IMR-90 (cell line): ENCODE data around the gene HHLA2. TPM values are rescaled to one million over a fixed set of nuclear protein-coding genes. Genes with fewer than 3 reads are reported as not detected.
"Not testable (repeated sequence)": the region's sequence is repeated elsewhere in the genome, so short reads cannot be mapped to it uniquely, and the experiment has no call there.

ENCODE experiments used
- ATAC-seq: fragments of 200-7000 bp; cut with Tn5 transposase; 2 replicates; pipeline ENCODE4 v1.9.1; 2020; ENCODE audit warnings: low read depth, mild to moderate bottlenecking, moderate library complexity
- BruUV-seq: library from RNA; stranded (reverse); fragments of 400-500 nt; replicated peaks from 2 replicates; lab custom pipeline; 2021; lab: Mats Ljungman, UMichigan
- CTCF ChIA-PET: fragments of 300-600 bp; formaldehyde crosslinking; extraction: SDS; loops from one replicate; lab custom pipeline; 2021; ENCODE audit warnings: antibody characterized with exemption; lab: Yijun Ruan, JAX
- POLR2A ChIA-PET: fragments of 300-600 bp; sonication (Branson Sonifier 250); formaldehyde crosslinking; loops from one replicate; lab custom pipeline; 2022; ENCODE audit warnings: antibody characterized with exemption; ENCODE audit not compliant: unreplicated experiment; lab: Charles Lee
- DNase-seq: peaks from one replicate; pipeline ENCODE4 v3.0.0; 2013
- H2AFZ ChIP-seq: replicated peaks from 2 replicates; pipeline ENCODE3; 2013; ENCODE audit warnings: low read length, mild to moderate bottlenecking; ENCODE audit not compliant: poor library complexity
- H2AK5ac ChIP-seq: 2 replicates; pipeline ENCODE4 v1.6.1; 2013; ENCODE audit warnings: low read depth, low read length, inconsistent platforms
- H2AK9ac ChIP-seq: replicated peaks from 2 replicates; pipeline ENCODE3; 2013; ENCODE audit warnings: mild to moderate bottlenecking, low read depth, low read length, moderate library complexity; ENCODE audit not compliant: poor library complexity
- H2BK120ac ChIP-seq: 2 replicates; pipeline ENCODE4 v1.6.1; 2013; ENCODE audit warnings: low read depth, low read length, inconsistent platforms
- H2BK15ac ChIP-seq: 3 replicates; pipeline ENCODE4 v1.6.1; 2013; ENCODE audit warnings: low read depth, low read length, inconsistent platforms
- H2BK20ac ChIP-seq: 2 replicates; pipeline ENCODE4 v1.6.1; 2013; ENCODE audit warnings: low read depth, mild to moderate bottlenecking, inconsistent platforms, low read length, moderate library complexity
- H2BK5ac ChIP-seq: 2 replicates; pipeline ENCODE4 v1.6.1; 2013; ENCODE audit warnings: mild to moderate bottlenecking, low read depth, low read length, inconsistent platforms; ENCODE audit not compliant: poor library complexity, severe bottlenecking
- H3K14ac ChIP-seq: replicated peaks from 2 replicates; pipeline ENCODE4 v1.6.1; 2013; ENCODE audit warnings: low read depth, low read length, inconsistent platforms
- H3K18ac ChIP-seq: 2 replicates; pipeline ENCODE4 v1.6.1; 2013; ENCODE audit warnings: low read depth, low read length, control low read depth
- H3K23ac ChIP-seq: 2 replicates; pipeline ENCODE4 v1.6.1; 2013; ENCODE audit warnings: low read depth, low read length, inconsistent platforms
- H3K27ac ChIP-seq: 2 replicates; pipeline ENCODE4 v1.5.1; 2013; ENCODE audit warnings: mild to moderate bottlenecking, control low read depth, low read length; ENCODE audit not compliant: insufficient read depth
- H3K27me3 ChIP-seq: 2 replicates; pipeline ENCODE4 v1.6.1; 2013; ENCODE audit warnings: low read length; ENCODE audit not compliant: control insufficient read depth, insufficient read depth
- H3K36me3 ChIP-seq: 2 replicates; pipeline ENCODE4 v1.6.1; 2013; ENCODE audit warnings: low read length, mixed read lengths; ENCODE audit not compliant: control insufficient read depth, insufficient read depth
- H3K4ac ChIP-seq: 2 replicates; pipeline ENCODE4 v1.6.1; 2013; ENCODE audit warnings: low read depth, low read length, inconsistent platforms
- H3K4me1 ChIP-seq: 2 replicates; pipeline ENCODE4 v1.6.1; 2013; ENCODE audit warnings: low read length, mixed read lengths; ENCODE audit not compliant: control insufficient read depth, insufficient read depth
- H3K4me2 ChIP-seq: 2 replicates; pipeline ENCODE4 v1.6.1; 2013; ENCODE audit warnings: low read depth, mild to moderate bottlenecking, control low read depth, low read length, moderate library complexity
- H3K4me3 ChIP-seq: 2 replicates; pipeline ENCODE4 v1.5.1; 2013; ENCODE audit warnings: low read depth, mild to moderate bottlenecking, control low read depth, low read length, moderate library complexity; ENCODE audit not compliant: insufficient read depth
- H3K56ac ChIP-seq: 2 replicates; pipeline ENCODE4 v1.6.1; 2013; ENCODE audit warnings: low read length, inconsistent platforms; ENCODE audit not compliant: insufficient read depth; ENCODE audit errors: extremely low read depth
- H3K79me1 ChIP-seq, 2 experiments: 2 replicates each; pipeline ENCODE4 v1.6.1; 2013; ENCODE audit warnings: low read length in 2 of 2, inconsistent platforms in 1 of 2, low read depth in 1 of 2
- H3K9ac ChIP-seq: 2 replicates; pipeline ENCODE4 v1.6.1; 2013; ENCODE audit warnings: low read depth, low read length, control low read depth
- H3K9me1 ChIP-seq: 2 replicates; pipeline ENCODE4 v1.6.1; 2013; ENCODE audit warnings: low read length, inconsistent platforms; ENCODE audit not compliant: insufficient read depth
- H3K9me3 ChIP-seq: 2 replicates; pipeline ENCODE4 v1.6.1; 2013; ENCODE audit warnings: low read length; ENCODE audit not compliant: control insufficient read depth, insufficient read depth
- H4K20me1 ChIP-seq: 2 replicates; pipeline ENCODE4 v1.6.1; 2013; ENCODE audit warnings: low read length, inconsistent platforms; ENCODE audit not compliant: insufficient read depth
- H4K5ac ChIP-seq: 2 replicates; pipeline ENCODE4 v1.6.1; 2013; ENCODE audit warnings: mild to moderate bottlenecking, low read depth, low read length, control low read depth
- H4K8ac ChIP-seq, 2 experiments: 2 replicates each; pipeline ENCODE4 v1.6.1; 2013; ENCODE audit warnings: low read depth in 2 of 2, low read length in 2 of 2, control low read depth in 1 of 2, inconsistent platforms in 1 of 2
- H4K91ac ChIP-seq: 2 replicates; pipeline ENCODE4 v1.6.1; 2013; ENCODE audit warnings: low read depth, low read length, inconsistent platforms; ENCODE audit not compliant: insufficient read depth
- BHLHE40 ChIP-seq: fragments of 150-350 bp; IDR thresholded peaks from 2 replicates; pipeline ENCODE4 v1.6.1; 2016; ENCODE audit warnings: mild to moderate bottlenecking, low read depth, low read length
- CHD1 ChIP-seq: IDR thresholded peaks from 2 replicates; pipeline ENCODE4 v1.6.1; 2012; ENCODE audit warnings: low read depth, low read length, improper control_type of control experiment
- ELK1 ChIP-seq: fragments of 150-350 bp; IDR thresholded peaks from 2 replicates; pipeline ENCODE4 v1.6.1; 2016; ENCODE audit warnings: low read depth, mild to moderate bottlenecking, low read length, moderate library complexity, borderline replicate concordance
- MAFK ChIP-seq: IDR thresholded peaks from 2 replicates; pipeline ENCODE4 v1.6.1; 2012; ENCODE audit warnings: low read depth, low read length, improper control_type of control experiment
- SMC3 ChIP-seq: fragments of 150-350 bp; IDR thresholded peaks from 2 replicates; pipeline ENCODE4 v1.6.1; 2016; ENCODE audit warnings: low read depth, mild to moderate bottlenecking, antibody characterized with exemption, low read length, moderate library complexity
- WGBS, 2 experiments: methylation state at CpG; one replicate each; pipeline versions ENCODE4 v1.1.5 to v1.1.7; 2013; ENCODE audit warnings: missing lambda C conversion rate in 2 of 2; ENCODE audit not compliant: insufficient read length in 1 of 2; ENCODE audit errors: extremely low coverage in 2 of 2; 5-methylcytosine and 5-hydroxymethylcytosine counted together
- dilution Hi-C: fragments of 300-500 bp; cut with HindIII; formaldehyde crosslinking; loops from one replicate; pipeline ENCODE4 v1.14.3; 2018; ENCODE audit warnings: low sequenced_read_pairs; ENCODE audit not compliant: unreplicated experiment
- in situ Hi-C: fragments of 300-500 bp; cut with MboI; formaldehyde crosslinking; loops from 3 replicates; pipeline ENCODE4 v1.14.3; 2019; ENCODE audit warnings: low sequenced_read_pairs, inconsistent platforms, mixed read lengths
- intact Hi-C: fragments of 100-400 bp; cut with micrococcal nuclease; formaldehyde crosslinking; loops from 2 replicates; pipeline ENCODE4 v1.10.0; 2022
- polyA plus RNA-seq, 3 experiments: library from polyadenylated mRNA; depleted of rRNA; stranded (reverse); fragments of >200 nt; gene quantifications; 2 replicates each; pipeline ENCODE4 v1.2.3, GENCODE V29; 2012; ENCODE audit warnings: low replicate concordance in 1 of 3
- total RNA-seq: library from RNA; depleted of rRNA; stranded (reverse); fragments of >200 nt; gene quantifications from 2 replicates; pipeline ENCODE4 v1.2.3, GENCODE V29; 2012
- TF ChIP-seq, protein P1 (sequence below): conservative IDR thresholded peaks from 2 replicates; pipeline ENCODE4 v1.5.1; 2012; ENCODE audit warnings: mild to moderate bottlenecking, low read depth, low read length, improper control_type of control experiment

The HHLA2 gene
- total and polyA plus RNA-seq, 2 of the 4 experiments (the other 2 are of a cell fraction): not detected

GRCh38 chr3:108271626-108272025 is 24.7 kb upstream of the HHLA2 start:
- Histone ChIP-seq H4K20me1 (no peaks in the 10 kb centered on the region), H3K9me1 (no peaks in the 10 kb centered on the region), H3K4me2 (no peak overlapping the region), H3K27me3 (no peaks in the 10 kb centered on the region; the same call in 1 of the 2 replicates), H2BK20ac (no peak overlapping the region), H3K4ac (no peak overlapping the region), H2BK5ac (no peak overlapping the region), H3K4me1 (no peaks in the 10 kb centered on the region), H4K5ac (no peak overlapping the region), H3K9me3 (no peaks in the 10 kb centered on the region), H3K27ac (no peak overlapping the region), H3K9ac (no peak overlapping the region), H2AK9ac (no peak overlapping the region), H2BK15ac (no peak overlapping the region), H3K14ac (no peak overlapping the region), H3K56ac (no peak overlapping the region), H3K36me3 (no peaks in the 10 kb centered on the region), H4K8ac (no peak overlapping the region), H2AFZ (no peak overlapping the region), H3K79me1 (no peaks in the 10 kb centered on the region), H4K91ac (no peak overlapping the region), H3K18ac (no peak overlapping the region), H3K23ac (no peak overlapping the region), H2BK120ac (no peak overlapping the region), H2AK5ac (no peak overlapping the region), H3K4me3 (no peak overlapping the region)
- ATAC-seq: no peak
- POLR2A ChIA-PET: no interaction called here
- dilution Hi-C loops (no loop called here), in situ Hi-C loops (no loop called here), intact Hi-C loops (no loop called here)
- TF ChIP-seq ELK1 (no peak), MAFK (no peak), SMC3 (no peak), CHD1 (no peak), BHLHE40 (no peak)
- TF ChIP-seq, protein P1, sequence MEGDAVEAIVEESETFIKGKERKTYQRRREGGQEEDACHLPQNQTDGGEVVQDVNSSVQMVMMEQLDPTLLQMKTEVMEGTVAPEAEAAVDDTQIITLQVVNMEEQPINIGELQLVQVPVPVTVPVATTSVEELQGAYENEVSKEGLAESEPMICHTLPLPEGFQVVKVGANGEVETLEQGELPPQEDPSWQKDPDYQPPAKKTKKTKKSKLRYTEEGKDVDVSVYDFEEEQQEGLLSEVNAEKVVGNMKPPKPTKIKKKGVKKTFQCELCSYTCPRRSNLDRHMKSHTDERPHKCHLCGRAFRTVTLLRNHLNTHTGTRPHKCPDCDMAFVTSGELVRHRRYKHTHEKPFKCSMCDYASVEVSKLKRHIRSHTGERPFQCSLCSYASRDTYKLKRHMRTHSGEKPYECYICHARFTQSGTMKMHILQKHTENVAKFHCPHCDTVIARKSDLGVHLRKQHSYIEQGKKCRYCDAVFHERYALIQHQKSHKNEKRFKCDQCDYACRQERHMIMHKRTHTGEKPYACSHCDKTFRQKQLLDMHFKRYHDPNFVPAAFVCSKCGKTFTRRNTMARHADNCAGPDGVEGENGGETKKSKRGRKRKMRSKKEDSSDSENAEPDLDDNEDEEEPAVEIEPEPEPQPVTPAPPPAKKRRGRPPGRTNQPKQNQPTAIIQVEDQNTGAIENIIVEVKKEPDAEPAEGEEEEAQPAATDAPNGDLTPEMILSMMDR: no peak
- no CpG with 5 or more reads among the region's 2 CpGs for WGBS, 2 experiments
- CTCF ChIA-PET: interaction anchor here (0.6 kb wide), 1 partner anchor 24 kb away, joined by 3 read pairs; no protein-coding TSS in a partner anchor
- no peak for DNase-seq
- BruUV-seq: no TSS peak

- H2BK120ac ChIP-seq, H3K4me1 ChIP-seq, H2AK9ac ChIP-seq, H4K20me1 ChIP-seq, H4K91ac ChIP-seq, dilution Hi-C loops, H3K23ac ChIP-seq, H3K9ac ChIP-seq, H3K27ac ChIP-seq, H3K9me1 ChIP-seq, H2AFZ ChIP-seq, H2BK20ac ChIP-seq, H3K18ac ChIP-seq, H2AK5ac ChIP-seq, H3K56ac ChIP-seq, H3K36me3 ChIP-seq, H4K8ac ChIP-seq, H3K9me3 ChIP-seq, POLR2A ChIA-PET, H2BK5ac ChIP-seq, DNase-seq, in situ Hi-C loops, H3K14ac ChIP-seq, BruUV-seq, ATAC-seq, H3K79me1 ChIP-seq, H3K27me3 ChIP-seq, intact Hi-C loops, H3K4me2 ChIP-seq, CTCF ChIA-PET, H4K5ac ChIP-seq, H3K4me3 ChIP-seq, H2BK15ac ChIP-seq, H3K4ac ChIP-seq: not testable (repeated sequence)
- WGBS, 2 experiments: no CpG with 5 or more reads among the region's 4 CpGs
Observed at GRCh38 chr3:108279066-108279465, 17.3 kb upstream of the HHLA2 start.
